Osteocyte (in vitro differentiated cells): ENCODE results near the gene FBXL13. TPM values are rescaled to one million over a fixed set of nuclear protein-coding genes. Genes with fewer than 3 reads are reported as not detected.
A peak's percentile ranks its signal among the peaks of the same experiment; 100 is the strongest.
"Not testable (repeated sequence)": the region's sequence is repeated elsewhere in the genome, so short reads cannot be mapped to it uniquely, and the experiment has no call there.

Source experiments
- DNase-seq: peaks from one replicate; pipeline ENCODE4 v3.0.0; 2021; ENCODE audit warnings: mixed read lengths; ENCODE audit not compliant: unreplicated experiment; ENCODE audit errors: extremely low spot score
- H3K27ac Mint-ChIP-seq: one replicate; pipeline ENCODE4 v1.8.0; 2021; ENCODE audit warnings: mild to moderate bottlenecking, mixed read lengths; ENCODE audit not compliant: unreplicated experiment
- H3K27me3 Mint-ChIP-seq: one replicate; pipeline ENCODE4 v1.8.0; 2021; ENCODE audit warnings: mixed read lengths; ENCODE audit not compliant: unreplicated experiment
- H3K36me3 Mint-ChIP-seq: one replicate; pipeline ENCODE4 v1.8.0; 2021; ENCODE audit warnings: mixed read lengths; ENCODE audit not compliant: unreplicated experiment
- H3K4me1 Mint-ChIP-seq: one replicate; pipeline ENCODE4 v1.8.0; 2021; ENCODE audit warnings: mixed read lengths; ENCODE audit not compliant: unreplicated experiment
- H3K4me3 Mint-ChIP-seq: one replicate; pipeline ENCODE4 v1.8.0; 2021; ENCODE audit warnings: mild to moderate bottlenecking, moderate library complexity, mixed read lengths; ENCODE audit not compliant: unreplicated experiment
- H3K9me3 Mint-ChIP-seq: one replicate; pipeline ENCODE4 v1.8.0; 2021; ENCODE audit warnings: mixed read lengths; ENCODE audit not compliant: unreplicated experiment
- total RNA-seq: library from RNA; stranded (reverse); gene quantifications from 2 replicates; pipeline ENCODE4 v1.2.1, GENCODE V29; 2021
- TF ChIP-seq, protein P1 (sequence below): fragments of 200-600 bp; sonication (generic); IDR thresholded peaks from 2 replicates; pipeline ENCODE4 v1.5.0; 2021; ENCODE audit warnings: antibody characterized with exemption, mild to moderate bottlenecking, moderate library complexity

The FBXL13 gene
- total RNA-seq, 1 donor from 2014 or later = 0.83 TPM

DNA sequence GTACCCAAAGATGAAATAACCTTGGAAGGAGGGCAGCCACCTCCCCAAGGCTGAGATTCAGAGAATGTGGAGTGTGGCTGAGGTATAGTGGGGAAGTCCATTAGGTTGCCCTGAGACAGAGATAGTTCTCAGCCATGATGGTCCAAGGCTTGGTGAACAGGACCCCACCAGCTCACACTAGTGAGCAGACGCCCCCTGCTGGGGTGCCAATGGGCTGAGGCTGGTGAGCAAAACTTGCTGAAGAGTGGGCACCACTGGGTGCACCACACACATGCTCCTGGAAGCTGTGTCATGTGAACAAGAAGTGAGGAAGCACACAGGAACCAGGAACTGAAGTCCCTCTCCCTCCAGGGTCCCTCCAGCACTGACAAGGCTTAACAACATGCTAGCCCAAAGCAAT, 8.9 kb downstream of the FBXL13 start:
- TF ChIP-seq, protein P1, sequence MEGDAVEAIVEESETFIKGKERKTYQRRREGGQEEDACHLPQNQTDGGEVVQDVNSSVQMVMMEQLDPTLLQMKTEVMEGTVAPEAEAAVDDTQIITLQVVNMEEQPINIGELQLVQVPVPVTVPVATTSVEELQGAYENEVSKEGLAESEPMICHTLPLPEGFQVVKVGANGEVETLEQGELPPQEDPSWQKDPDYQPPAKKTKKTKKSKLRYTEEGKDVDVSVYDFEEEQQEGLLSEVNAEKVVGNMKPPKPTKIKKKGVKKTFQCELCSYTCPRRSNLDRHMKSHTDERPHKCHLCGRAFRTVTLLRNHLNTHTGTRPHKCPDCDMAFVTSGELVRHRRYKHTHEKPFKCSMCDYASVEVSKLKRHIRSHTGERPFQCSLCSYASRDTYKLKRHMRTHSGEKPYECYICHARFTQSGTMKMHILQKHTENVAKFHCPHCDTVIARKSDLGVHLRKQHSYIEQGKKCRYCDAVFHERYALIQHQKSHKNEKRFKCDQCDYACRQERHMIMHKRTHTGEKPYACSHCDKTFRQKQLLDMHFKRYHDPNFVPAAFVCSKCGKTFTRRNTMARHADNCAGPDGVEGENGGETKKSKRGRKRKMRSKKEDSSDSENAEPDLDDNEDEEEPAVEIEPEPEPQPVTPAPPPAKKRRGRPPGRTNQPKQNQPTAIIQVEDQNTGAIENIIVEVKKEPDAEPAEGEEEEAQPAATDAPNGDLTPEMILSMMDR = peak; percentile 44
- H3K27me3 Mint-ChIP-seq = no peaks in the 10 kb centered on the region
- no peak overlapping the region for H3K4me3 Mint-ChIP-seq
- H3K36me3 Mint-ChIP-seq = no peaks in the 10 kb centered on the region
- H3K4me1 Mint-ChIP-seq = no peaks in the 10 kb centered on the region
- no peak overlapping the region for H3K27ac Mint-ChIP-seq
- no peak for DNase-seq
- no peaks in the 10 kb centered on the region for H3K9me3 Mint-ChIP-seq

DNA sequence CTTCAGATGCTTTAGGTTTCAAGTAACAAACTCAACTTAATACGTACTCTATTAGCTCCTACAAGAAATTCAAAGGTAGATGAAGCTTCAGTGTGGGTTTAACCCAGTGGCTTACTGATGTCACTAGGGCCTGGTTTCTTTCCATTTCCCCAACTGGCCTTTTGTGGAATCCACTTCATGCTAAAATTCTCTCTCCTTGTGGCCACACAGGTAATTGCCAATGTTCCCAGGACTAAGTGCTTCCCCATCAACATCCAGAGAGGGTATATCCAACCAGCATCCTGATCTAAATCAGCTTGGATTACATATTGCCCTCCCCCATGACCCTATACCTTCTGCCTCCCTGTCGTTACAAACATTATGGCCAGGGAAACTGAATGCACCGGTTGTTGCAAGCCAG, 10.7 kb downstream of the FBXL13 start:
- DNase-seq = no peak
- H3K9me3 Mint-ChIP-seq = no peaks in the 10 kb centered on the region
- H3K27me3 Mint-ChIP-seq = no peaks in the 10 kb centered on the region
- no peaks in the 10 kb centered on the region for H3K4me1 Mint-ChIP-seq
- no peak overlapping the region for H3K27ac Mint-ChIP-seq
- H3K4me3 Mint-ChIP-seq = no peak overlapping the region
- H3K36me3 Mint-ChIP-seq = no peaks in the 10 kb centered on the region
- TF ChIP-seq, protein P1 = no peak

DNA sequence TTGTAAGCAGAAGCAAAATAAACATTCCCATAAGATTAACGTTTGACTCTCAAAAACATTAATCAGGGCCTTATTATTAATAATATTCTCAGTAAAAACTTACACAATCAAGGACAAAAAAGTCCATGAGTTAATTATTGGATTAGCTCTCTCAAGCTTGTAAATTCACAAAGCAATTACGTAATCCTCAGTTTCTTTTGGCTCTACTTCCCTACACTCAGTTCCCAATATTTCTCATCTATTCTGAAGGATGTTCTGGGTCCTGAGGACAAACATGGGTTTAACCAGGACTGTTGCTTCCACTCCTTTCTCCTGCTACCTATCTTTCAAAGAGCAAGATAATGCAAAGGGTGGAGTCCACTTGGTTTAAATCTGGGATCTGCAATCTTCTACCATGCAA, 15.1 kb downstream of the FBXL13 start:
- DNase-seq = no peak
- H3K4me1 Mint-ChIP-seq = no peaks in the 10 kb centered on the region
- no peaks in the 10 kb centered on the region for H3K36me3 Mint-ChIP-seq
- TF ChIP-seq, protein P1 = no peak
- H3K4me3 Mint-ChIP-seq = no peak overlapping the region
- no peaks in the 10 kb centered on the region for H3K27me3 Mint-ChIP-seq
- no peak overlapping the region for H3K27ac Mint-ChIP-seq
- no peaks in the 10 kb centered on the region for H3K9me3 Mint-ChIP-seq

DNA sequence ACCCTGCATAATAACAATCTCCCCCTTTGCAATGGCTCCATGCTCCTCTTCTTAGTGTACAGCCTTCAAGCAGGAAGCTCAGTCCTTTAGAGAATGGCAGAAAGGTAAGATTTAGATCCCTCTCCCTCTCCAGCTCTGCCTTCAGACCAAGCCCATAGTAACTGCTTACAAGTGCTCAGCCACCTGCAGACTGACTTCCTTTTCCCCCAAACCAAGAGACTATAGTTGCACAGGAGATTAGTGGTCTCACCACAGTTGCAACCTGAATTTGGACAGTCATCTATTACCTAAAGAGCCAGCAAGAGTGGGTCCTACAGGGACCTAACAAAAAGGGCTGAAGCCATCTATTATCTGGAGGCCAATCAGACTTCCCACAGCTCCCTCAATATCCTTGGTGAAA, 16.5 kb downstream of the FBXL13 start:
- H3K9me3 Mint-ChIP-seq = no peaks in the 10 kb centered on the region
- no peak overlapping the region for H3K4me3 Mint-ChIP-seq
- TF ChIP-seq, protein P1 = no peak
- DNase-seq = no peak
- H3K27ac Mint-ChIP-seq = no peak overlapping the region
- H3K27me3 Mint-ChIP-seq = no peaks in the 10 kb centered on the region
- no peaks in the 10 kb centered on the region for H3K4me1 Mint-ChIP-seq
- no peaks in the 10 kb centered on the region for H3K36me3 Mint-ChIP-seq

DNA sequence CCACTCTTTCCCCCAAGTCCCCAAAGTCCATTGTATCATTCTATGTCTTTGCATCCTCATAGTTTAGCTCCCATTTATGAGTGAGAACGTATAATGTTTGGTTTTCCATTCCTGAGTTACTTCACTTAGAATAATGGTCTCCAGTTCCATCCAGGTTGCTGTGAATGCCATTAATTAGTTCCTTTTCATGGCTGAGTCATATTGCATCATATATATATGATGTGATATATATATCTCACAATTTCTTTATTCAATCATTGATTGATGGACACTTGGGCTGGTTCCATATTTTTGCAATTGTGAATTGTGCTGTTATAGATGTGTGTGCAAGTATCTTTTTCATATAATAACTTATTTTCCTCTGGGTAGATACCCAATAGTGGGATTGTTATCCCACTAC, 18.6 kb downstream of the FBXL13 start:
- not testable (repeated sequence) for H3K9me3 Mint-ChIP-seq, H3K27me3 Mint-ChIP-seq, DNase-seq, H3K4me3 Mint-ChIP-seq, H3K36me3 Mint-ChIP-seq, H3K27ac Mint-ChIP-seq, H3K4me1 Mint-ChIP-seq

DNA sequence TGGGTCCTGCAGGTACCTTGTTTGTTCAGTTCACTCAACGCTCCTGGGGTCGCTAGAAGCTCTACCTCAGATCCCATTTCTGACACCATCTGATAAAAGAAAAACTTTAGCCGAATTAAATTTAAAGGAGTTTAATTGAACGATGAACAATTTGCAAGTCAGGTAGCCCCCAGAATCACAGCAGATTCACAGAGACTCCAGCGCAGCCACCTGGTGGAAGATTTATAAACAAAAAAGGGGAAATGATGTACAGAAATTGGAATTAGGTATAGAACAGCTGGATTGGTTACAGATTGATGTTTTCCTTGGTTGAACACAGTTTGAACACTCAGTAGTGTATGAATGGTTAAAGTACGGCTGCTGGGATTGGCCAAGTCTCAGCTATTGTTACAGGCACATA, 23.1 kb downstream of the FBXL13 start:
- H3K27me3 Mint-ChIP-seq = no peaks in the 10 kb centered on the region
- no peak overlapping the region for H3K4me3 Mint-ChIP-seq
- peaks cover 26% of the 10 kb centered on the region for H3K9me3 Mint-ChIP-seq
- H3K4me1 Mint-ChIP-seq = no peaks in the 10 kb centered on the region
- no peak for DNase-seq
- H3K27ac Mint-ChIP-seq = no peak overlapping the region
- TF ChIP-seq, protein P1 = no peak
- peaks cover 9% of the 10 kb centered on the region for H3K36me3 Mint-ChIP-seq
